Spinal cord (tissue), 10 donors: ENCODE results near the gene INAVA. TPM values are rescaled to one million over a fixed set of nuclear protein-coding genes. Genes with fewer than 3 reads are reported as not detected.
"Not testable (repeated sequence)": the region's sequence is repeated elsewhere in the genome, so short reads cannot be mapped to it uniquely, and the experiment has no call there.

ENCODE experiments used
- DNase-seq, 6 donors: peaks; one replicate each; pipeline versions ENCODE4 v3.0.0 to v3.0.0-alpha.2; 2013 to 2015; ENCODE audit warnings: low spot score in 6 of 6, low read depth in 4 of 6
- H3K27ac ChIP-seq: one replicate; pipeline ENCODE4 v1.5.1; 2013; ENCODE audit warnings: low read depth, low read length, control low read depth
- H3K27me3 ChIP-seq: one replicate; pipeline ENCODE4 v1.6.1; 2013; ENCODE audit warnings: low read length; ENCODE audit not compliant: control insufficient read depth, insufficient read depth
- H3K36me3 ChIP-seq: one replicate; pipeline ENCODE4 v1.6.1; 2013; ENCODE audit warnings: low read length; ENCODE audit not compliant: control insufficient read depth, insufficient read depth
- H3K4me1 ChIP-seq: one replicate; pipeline ENCODE4 v1.6.1; 2013; ENCODE audit warnings: low read length; ENCODE audit not compliant: control insufficient read depth, insufficient read depth
- H3K4me3 ChIP-seq: one replicate; pipeline ENCODE4 v1.5.1; 2013; ENCODE audit warnings: low read depth, low read length, control low read depth
- H3K9me3 ChIP-seq: one replicate; pipeline ENCODE4 v1.6.1; 2013; ENCODE audit warnings: low read length; ENCODE audit not compliant: control insufficient read depth, insufficient read depth
- WGBS: methylation state at CpG from one replicate; pipeline ENCODE4 v1.1.5; 2013; ENCODE audit warnings: missing lambda C conversion rate; ENCODE audit not compliant: insufficient coverage; 5-methylcytosine and 5-hydroxymethylcytosine counted together
- polyA plus RNA-seq, 2 donors: library from polyadenylated mRNA; unstranded; fragments of 120-200 nt; gene quantifications; one replicate each; pipeline ENCODE4 v1.2.1, GENCODE V29; 2013; ENCODE audit not compliant: insufficient read length in 2 of 2
- total RNA-seq, 2 donors: library from RNA; depleted of rRNA in 1 of 2; stranded (reverse); fragments of 120-200 nt in 1 of 2; fragments of >200 nt in 1 of 2; gene quantifications; one replicate each; pipeline versions ENCODE4 v1.2.3 to v1.2.4, GENCODE V29; 2013 to 2014
- donor health status: healthy.

The INAVA gene
- total and polyA plus RNA-seq, 4 donors = 3.5 to 19.5 (median 12.3) TPM

DNA sequence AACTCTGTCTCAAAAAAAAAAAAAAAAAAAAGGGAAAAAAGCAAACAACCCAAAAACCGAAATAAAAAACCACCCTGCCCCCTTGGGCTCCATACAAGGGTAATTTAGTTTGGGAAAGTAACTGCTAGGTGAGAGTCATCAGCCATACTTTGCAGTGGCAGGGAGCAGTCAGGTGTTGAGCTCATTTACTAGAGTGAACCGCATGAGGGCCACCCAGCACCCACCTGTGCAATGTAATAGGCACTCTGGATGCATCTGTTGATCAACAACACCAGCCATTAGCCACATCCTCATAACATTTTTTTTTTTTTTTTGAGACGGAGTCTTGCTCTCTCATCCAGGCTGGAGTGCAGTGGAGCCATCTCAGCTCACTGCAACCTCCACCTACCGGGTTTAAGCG, 9.1 kb downstream of the INAVA start:
- Histone ChIP-seq H3K27ac (no peak overlapping the region), H3K36me3 (peaks cover 40% of the 10 kb centered on the region), H3K9me3 (no peaks in the 10 kb centered on the region), H3K4me3 (no peak overlapping the region), H3K27me3 (no peaks in the 10 kb centered on the region), H3K4me1 (peaks cover 5% of the 10 kb centered on the region)
- no peak for DNase-seq
- WGBS = 100% methylated on average over 1 of the region's 5 CpGs

DNA sequence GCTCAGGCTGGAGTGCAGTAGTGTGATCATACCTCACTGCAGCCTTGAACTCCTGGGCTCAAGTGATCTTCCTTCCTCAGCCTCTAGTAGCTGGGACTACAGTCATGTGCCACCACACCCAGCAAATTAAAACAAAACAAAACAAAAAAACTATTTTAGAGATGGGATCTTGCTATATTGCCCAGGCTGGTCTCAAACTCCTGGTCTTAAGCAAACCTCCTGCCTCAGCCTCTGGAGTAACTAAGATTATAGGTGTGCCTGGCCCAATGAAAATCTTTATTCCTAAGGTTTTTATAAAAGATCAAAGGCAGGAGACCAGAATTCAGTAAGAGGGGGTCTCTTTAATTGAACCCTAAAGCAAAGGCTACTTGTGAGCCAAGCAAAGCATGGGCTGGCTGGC, 10.1 kb downstream of the INAVA start:
- H3K27me3 ChIP-seq = no peaks in the 10 kb centered on the region
- peaks cover 36% of the 10 kb centered on the region for H3K36me3 ChIP-seq
- DNase-seq = no peak
- H3K4me3 ChIP-seq = no peak overlapping the region
- H3K9me3 ChIP-seq = no peaks in the 10 kb centered on the region
- no peak overlapping the region for H3K27ac ChIP-seq
- peaks cover 5% of the 10 kb centered on the region for H3K4me1 ChIP-seq

GRCh38 chr1:200905411-200906052, 10.8 kb downstream of the INAVA start:
- no peaks in the 10 kb centered on the region for H3K9me3 ChIP-seq
- no peaks in the 10 kb centered on the region for H3K27me3 ChIP-seq
- H3K36me3 ChIP-seq = peaks cover 29% of the 10 kb centered on the region
- DNase-seq = no peak
- no CpG with 5 or more reads among the region's 4 CpGs for WGBS
- no peak overlapping the region for H3K27ac ChIP-seq
- no peak overlapping the region for H3K4me3 ChIP-seq
- H3K4me1 ChIP-seq = peaks cover 5% of the 10 kb centered on the region

GRCh38 chr1:200906491-200906890, 11.8 kb downstream of the INAVA start:
- no peaks in the 10 kb centered on the region for H3K27me3 ChIP-seq
- no peaks in the 10 kb centered on the region for H3K4me1 ChIP-seq
- no peak for DNase-seq
- no peak overlapping the region for H3K27ac ChIP-seq
- no peaks in the 10 kb centered on the region for H3K9me3 ChIP-seq
- peaks cover 24% of the 10 kb centered on the region for H3K36me3 ChIP-seq
- WGBS = 100% methylated on average over 1 of the region's 2 CpGs
- H3K4me3 ChIP-seq = no peak overlapping the region

DNA sequence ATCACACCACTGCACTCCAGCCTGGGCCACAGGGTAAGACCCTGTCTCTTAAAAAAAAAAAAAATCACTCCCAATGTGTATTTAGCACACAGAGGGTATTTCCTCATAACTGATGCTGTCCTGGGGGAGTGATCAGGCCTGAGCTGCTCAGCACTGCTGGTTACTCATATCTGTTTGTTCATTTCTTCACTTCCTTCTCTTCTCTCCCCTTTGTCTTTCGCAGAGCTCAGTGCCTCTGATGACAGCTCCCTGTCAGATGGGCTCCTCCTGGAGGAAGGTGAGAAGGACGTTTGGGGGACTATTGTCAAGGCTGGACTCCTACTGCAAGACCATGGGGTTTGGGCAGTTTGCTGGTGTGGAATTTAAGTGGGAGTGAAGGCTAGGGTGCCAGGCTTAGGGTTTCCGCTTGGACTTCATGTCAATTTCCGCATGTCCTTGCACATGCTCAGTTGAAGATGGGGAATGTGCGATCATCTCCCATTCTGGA, 13.0 kb downstream of the INAVA start:
- no peaks in the 10 kb centered on the region for H3K27me3 ChIP-seq
- DNase-seq = no peak
- peaks cover under 1% of the 10 kb centered on the region for H3K4me1 ChIP-seq
- peaks cover 20% of the 10 kb centered on the region for H3K36me3 ChIP-seq
- H3K9me3 ChIP-seq = no peaks in the 10 kb centered on the region
- no peak overlapping the region for H3K27ac ChIP-seq
- WGBS = 82% methylated on average over 3 of the region's 5 CpGs
- no peak overlapping the region for H3K4me3 ChIP-seq

DNA sequence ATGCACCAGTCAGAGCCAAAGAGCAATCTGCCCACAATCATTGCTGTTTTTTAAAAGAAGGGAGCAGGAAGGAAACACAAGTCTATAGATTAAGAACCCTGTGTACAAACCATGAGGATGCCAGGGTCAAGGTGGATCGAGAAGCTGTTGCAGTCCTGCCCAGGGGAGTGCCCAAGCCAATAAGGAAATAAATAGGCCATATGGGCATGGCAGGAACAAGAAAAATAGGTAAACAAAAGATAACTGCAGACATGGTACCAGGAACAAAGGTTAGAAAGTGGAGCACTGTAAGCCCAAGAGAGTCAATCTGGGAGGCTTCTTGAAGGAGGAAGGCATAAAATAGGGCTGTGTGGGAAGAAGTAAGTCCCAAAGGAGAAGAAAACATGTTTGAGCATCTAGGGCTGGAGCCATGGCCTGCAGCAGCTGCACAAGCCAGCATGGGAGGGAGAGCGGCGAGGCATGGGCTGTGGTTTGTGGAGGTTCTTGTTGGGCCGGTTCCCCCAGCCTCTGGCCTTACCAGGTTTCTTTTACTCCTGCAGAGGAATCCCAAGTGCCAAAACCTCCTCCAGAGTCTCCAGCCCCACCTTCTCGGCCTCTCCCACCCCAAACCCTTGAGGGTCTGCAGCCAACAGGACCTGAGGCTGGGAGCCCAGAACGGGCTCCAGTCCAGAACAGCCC, 13.6 kb downstream of the INAVA start:
- Histone ChIP-seq H3K4me1 (peaks cover 6% of the 10 kb centered on the region), H3K27ac (no peak overlapping the region), H3K36me3 (peaks cover 25% of the 10 kb centered on the region), H3K4me3 (no peak overlapping the region), H3K9me3 (no peaks in the 10 kb centered on the region), H3K27me3 (no peaks in the 10 kb centered on the region)
- WGBS = 90% methylated on average over 3 of the region's 6 CpGs
- no peak for DNase-seq

DNA sequence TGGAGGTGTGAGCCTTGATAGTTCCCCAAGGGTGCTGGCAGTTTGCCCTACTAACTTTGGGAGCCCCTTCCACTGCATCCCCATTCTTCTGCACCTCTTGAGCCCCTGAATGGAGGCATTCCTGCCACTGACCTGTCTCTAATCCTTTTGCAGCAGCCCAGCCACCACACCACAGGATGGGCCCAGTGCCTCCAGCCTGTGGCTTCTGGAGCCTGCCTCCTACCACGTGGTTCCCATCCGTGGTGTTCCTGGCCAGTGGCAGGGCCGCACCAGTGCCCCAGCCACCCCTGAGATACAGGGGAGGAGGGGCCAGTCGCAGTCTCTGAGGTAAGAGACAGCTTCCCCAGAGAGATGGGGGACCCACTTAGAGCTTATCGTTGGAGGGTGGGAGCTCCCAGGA, 14.4 kb downstream of the INAVA start:
- Histone ChIP-seq H3K9me3 (no peaks in the 10 kb centered on the region), H3K27ac (no peak overlapping the region), H3K36me3 (peaks cover 26% of the 10 kb centered on the region), H3K4me1 (peaks cover 6% of the 10 kb centered on the region), H3K4me3 (no peak overlapping the region), H3K27me3 (no peaks in the 10 kb centered on the region)
- DNase-seq = no peak
- WGBS = 92% methylated on average over 5 of the region's 5 CpGs

- H3K27ac ChIP-seq = no peak overlapping the region
- no peaks in the 10 kb centered on the region for H3K27me3 ChIP-seq
- no peak for DNase-seq
- peaks cover 26% of the 10 kb centered on the region for H3K36me3 ChIP-seq
- WGBS = no CpG with 5 or more reads among the region's 4 CpGs
- peaks cover 6% of the 10 kb centered on the region for H3K4me1 ChIP-seq
- H3K9me3 ChIP-seq = no peaks in the 10 kb centered on the region
- no peak overlapping the region for H3K4me3 ChIP-seq
Observed at GRCh38 chr1:200909757-200910239, 15.1 kb downstream of the INAVA start.

GRCh38 chr1:200911361-200911760, 16.7 kb downstream of the INAVA start:
- Histone ChIP-seq H3K4me1 (peaks cover 9% of the 10 kb centered on the region), H3K9me3 (no peaks in the 10 kb centered on the region), H3K27ac (no peak overlapping the region), H3K36me3 (peaks cover 26% of the 10 kb centered on the region), H3K4me3 (no peak overlapping the region), H3K27me3 (no peaks in the 10 kb centered on the region)
- WGBS = 91% methylated on average over 22 of the region's 24 CpGs
- no peak for DNase-seq

- H3K4me3 ChIP-seq, H3K27ac ChIP-seq, H3K27me3 ChIP-seq, H3K9me3 ChIP-seq, DNase-seq, H3K4me1 ChIP-seq: not testable (repeated sequence)
- 80% methylated on average over 7 of the region's 21 CpGs for WGBS
- peaks cover 26% of the 10 kb centered on the region for H3K36me3 ChIP-seq
Observed at GRCh38 chr1:200911936-200912335, 17.2 kb downstream of the INAVA start.
